Pancreas (tissue), 10 donors: ENCODE data around the gene CCP110. TPM values are rescaled to one million over a fixed set of nuclear protein-coding genes. Genes with fewer than 3 reads are reported as not detected.
A peak's percentile ranks its signal among the peaks of the same experiment; 100 is the strongest.

Experiments used
- ATAC-seq, 4 donors: fragments of 200-7000 bp; cut with Tn5 transposase; one replicate each; pipeline versions ENCODE4 v1.8.0 to v1.9.1; 2020; ENCODE audit warnings: mild to moderate bottlenecking in 4 of 4, moderate library complexity in 4 of 4
- DNase-seq, 6 donors: peaks; one replicate each; pipeline ENCODE4 v3.0.0-alpha.2; 2020
- FAIRE-seq: peaks from 2 replicates; lab custom pipeline; 2012; peaks lifted over from hg19 to GRCh38; lab: Jason Lieb, UNC
- H3K27ac ChIP-seq, 4 donors: fragments of 200-600 bp; sonication (generic); 1 replicate in 3 of 4; 2 replicates in 1 of 4; pipeline versions ENCODE4 v1.5.0 to v1.8.0; 2020
- H3K27me3 ChIP-seq, 4 donors: fragments of 200-600 bp; one replicate each; pipeline ENCODE4 v1.8.0; 2021
- H3K36me3 ChIP-seq, 3 donors: fragments of 200-600 bp; sonication (generic) in 1 of 3; one replicate each; pipeline versions ENCODE4 v1.5.0 to v1.8.0; 2020 to 2021
- H3K4me1 ChIP-seq, 3 donors: fragments of 200-600 bp; one replicate each; pipeline ENCODE4 v1.8.0; 2021
- H3K4me3 ChIP-seq, 4 donors: fragments of 200-600 bp; sonication (generic) in 2 of 4; one replicate each; pipeline versions ENCODE4 v1.5.0 to v1.8.0; 2020 to 2021
- H3K9me3 ChIP-seq, 4 donors: fragments of 200-600 bp; one replicate each; pipeline ENCODE4 v1.8.0; 2021
- WGBS, 2 donors: extraction: QIAGEN DNeasy Blood & Tissue Kit; methylation state at CpG; one replicate each; pipeline ENCODE4 v1.1.7; 2013; 5-methylcytosine and 5-hydroxymethylcytosine counted together
- intact Hi-C, 3 donors: fragments of 100-400 bp; cut with DNase I; formaldehyde crosslinking; loops; one replicate each; pipeline versions ENCODE4 v1.11.1 to v1.14.2; 2022
- polyA plus RNA-seq, 2 donors: library from polyadenylated mRNA; stranded (reverse); fragments of 200-250 nt; gene quantifications; one replicate each; pipeline ENCODE4 v1.2.3, GENCODE V29; 2013
- total RNA-seq, 6 donors: library from RNA; stranded (reverse); fragmentation: NEBNext Ultra II Directional in 4 of 6; extraction: Animal tissue kit (Norgen Biotek cat#: 25700) in 4 of 6; gene quantifications; one replicate each; pipeline versions ENCODE4 v1.2.1 to v1.2.4, GENCODE V29; 2021 to 2023
- TF ChIP-seq, protein P1 (sequence below), 4 donors: fragments of 200-600 bp; sonication (generic) in 3 of 4; IDR thresholded peaks; one replicate each; pipeline versions ENCODE4 v1.5.0 to v1.8.0; 2021; ENCODE audit warnings: antibody characterized with exemption in 4 of 4
- donor health status: healthy with polysubstance abuse.
- donor health status: DM: no; HTN: no; CAD: no; lungs with moderate emphysema.
- donor health status: DM: no; HTN: no; CAD: no.
- donor health status: control.
- donor health status: control.
- donor health status: Bipolar disorder and iron deficiency.
- donor health status: DM: yes; HTN: yes; CAD: no.
- donor health status: DM: no; HTN: no; CAD: no.
- donor health status: DM: no; HTN: no; CAD: no.
- donor health status: DM: yes; HTN: yes; CAD: no.

Gene CCP110
- total and polyA plus RNA-seq, 8 donors = 2.7 to 7.9 (median 5.1) TPM

DNA sequence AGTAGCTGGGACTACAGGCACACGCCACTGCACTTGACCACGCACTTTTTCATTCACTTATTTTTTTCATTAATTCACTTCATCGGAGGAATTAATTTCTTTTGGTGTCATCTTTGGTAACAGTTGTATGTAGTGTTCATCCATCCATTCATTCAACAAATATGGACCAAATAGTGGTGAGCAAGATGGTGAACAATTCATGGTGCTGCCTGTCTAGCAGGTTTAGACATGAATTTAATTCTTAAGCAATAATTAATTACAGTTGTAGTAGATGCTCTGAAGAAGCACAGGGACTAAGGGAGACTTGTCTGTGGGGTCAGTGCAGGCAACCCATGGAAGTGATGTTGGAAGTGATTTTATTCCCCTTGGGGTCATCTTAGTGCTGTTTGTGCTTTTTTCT is 24.3 kb upstream of the CCP110 start:
- Histone ChIP-seq H3K4me1 (no peaks in the 10 kb centered on the region), H3K4me3 (no peak overlapping the region), H3K9me3 (no peaks in the 10 kb centered on the region), H3K27me3 (no peaks in the 10 kb centered on the region), H3K27ac (no peak overlapping the region), H3K36me3 (peaks cover 0 to 19% (median 4%) of the 10 kb centered on the region in 3 donors)
- DNase-seq = no peak
- intact Hi-C loops = no loop called here
- ATAC-seq = no peak
- FAIRE-seq = no peak
- 67 to 75% methylated on average over 3 of the region's 3 CpGs for WGBS, 2 donors
- TF ChIP-seq, protein P1, sequence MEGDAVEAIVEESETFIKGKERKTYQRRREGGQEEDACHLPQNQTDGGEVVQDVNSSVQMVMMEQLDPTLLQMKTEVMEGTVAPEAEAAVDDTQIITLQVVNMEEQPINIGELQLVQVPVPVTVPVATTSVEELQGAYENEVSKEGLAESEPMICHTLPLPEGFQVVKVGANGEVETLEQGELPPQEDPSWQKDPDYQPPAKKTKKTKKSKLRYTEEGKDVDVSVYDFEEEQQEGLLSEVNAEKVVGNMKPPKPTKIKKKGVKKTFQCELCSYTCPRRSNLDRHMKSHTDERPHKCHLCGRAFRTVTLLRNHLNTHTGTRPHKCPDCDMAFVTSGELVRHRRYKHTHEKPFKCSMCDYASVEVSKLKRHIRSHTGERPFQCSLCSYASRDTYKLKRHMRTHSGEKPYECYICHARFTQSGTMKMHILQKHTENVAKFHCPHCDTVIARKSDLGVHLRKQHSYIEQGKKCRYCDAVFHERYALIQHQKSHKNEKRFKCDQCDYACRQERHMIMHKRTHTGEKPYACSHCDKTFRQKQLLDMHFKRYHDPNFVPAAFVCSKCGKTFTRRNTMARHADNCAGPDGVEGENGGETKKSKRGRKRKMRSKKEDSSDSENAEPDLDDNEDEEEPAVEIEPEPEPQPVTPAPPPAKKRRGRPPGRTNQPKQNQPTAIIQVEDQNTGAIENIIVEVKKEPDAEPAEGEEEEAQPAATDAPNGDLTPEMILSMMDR (IDR thresholded peaks at IDR 0.05) = no peak

DNA sequence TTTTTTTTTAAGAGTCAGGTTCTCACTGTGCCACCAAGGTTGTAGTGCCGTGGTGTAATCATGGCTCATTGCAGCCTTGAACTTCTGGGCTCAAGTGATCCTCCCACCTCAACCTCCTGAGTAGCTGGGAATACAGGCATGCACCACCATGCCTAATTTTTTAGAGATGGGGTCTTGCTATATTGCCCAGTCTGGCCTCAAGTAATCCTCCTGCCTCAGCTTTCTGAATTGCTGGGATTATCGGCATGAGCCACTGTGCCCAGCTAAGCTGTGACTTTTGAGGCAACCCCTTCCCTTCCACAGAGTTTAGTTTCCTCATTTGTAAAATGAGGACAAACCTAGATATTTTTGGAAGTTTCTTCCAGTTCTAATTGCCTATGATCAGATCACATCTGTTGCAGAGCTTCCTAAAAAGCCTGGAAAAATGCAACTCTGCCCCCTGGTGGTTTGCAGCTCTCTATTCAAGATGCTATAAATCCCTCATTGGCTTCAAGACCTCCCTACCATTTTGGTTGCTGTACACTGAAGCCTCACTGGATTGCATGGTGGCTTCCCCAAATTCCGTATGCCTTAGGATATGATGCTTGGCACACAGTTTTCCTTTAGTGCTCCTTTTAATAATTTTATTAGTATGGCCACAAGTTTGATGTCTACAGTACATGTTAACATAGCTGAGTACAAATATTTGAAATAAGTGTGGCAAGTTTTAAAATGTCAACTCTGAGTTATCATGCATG is 21.2 kb upstream of the CCP110 start:
- TF ChIP-seq, protein P1 (IDR thresholded peaks at IDR 0.05) = peak; percentile 48 to 71 (median 50)
- DNase-seq (peak in 5 of 6 donors; percentile 57 to 80 (median 72)), FAIRE-seq (no peak), ATAC-seq (peak; percentile 65 to 92 (median 87))
- WGBS, 2 donors = 92 to 97% methylated on average over 3 of the region's 3 CpGs
- intact Hi-C loops = loop anchor here in 2 of 3 donors (5.0 to 10.0 kb wide), 3 partner anchors 115 to 408 kb away; no protein-coding TSS in a partner anchor
- Histone ChIP-seq H3K9me3 (no peaks in the 10 kb centered on the region), H3K27me3 (no peaks in the 10 kb centered on the region), H3K27ac (no peak overlapping the region), H3K4me3 (no peak overlapping the region), H3K4me1 (no peaks in the 10 kb centered on the region), H3K36me3 (peaks cover 0 to 21% (median 4%) of the 10 kb centered on the region in 3 donors)

DNA sequence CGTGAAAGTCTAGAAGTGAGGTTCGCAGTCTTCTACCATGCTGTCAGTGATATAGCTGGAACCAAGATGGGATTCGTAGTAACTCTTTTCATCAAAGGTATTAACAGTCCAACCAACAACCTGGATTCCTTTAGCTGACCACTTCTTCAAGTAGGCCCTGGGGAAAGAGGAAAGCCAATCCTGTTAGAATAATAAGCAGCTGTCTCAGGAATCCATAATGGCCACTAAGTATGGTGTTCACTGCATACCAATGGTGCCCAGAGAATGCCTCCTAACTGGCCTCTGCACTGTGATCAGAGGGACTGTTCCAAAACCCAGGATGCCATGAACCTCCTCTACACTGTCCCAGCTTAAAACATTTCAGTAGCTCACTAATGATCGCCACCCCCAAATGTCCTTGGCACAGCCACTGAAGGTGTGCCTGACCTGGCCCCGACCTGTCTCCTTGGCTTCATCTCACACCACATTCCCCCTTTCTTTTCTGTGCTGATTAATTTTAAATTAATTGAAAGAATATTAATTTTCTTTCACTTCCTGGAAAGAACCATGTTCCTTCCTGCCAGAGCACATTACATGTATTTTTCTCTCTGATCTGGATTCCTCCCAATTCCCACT is 20.2 kb upstream of the CCP110 start:
- WGBS, 2 donors = 81 to 84% methylated on average over 5 of the region's 5 CpGs
- H3K27ac ChIP-seq = no peak overlapping the region
- intact Hi-C loops = loop anchor here in 2 of 3 donors (5.0 to 10.0 kb wide), 3 partner anchors 116 to 409 kb away; no protein-coding TSS in a partner anchor

DNA sequence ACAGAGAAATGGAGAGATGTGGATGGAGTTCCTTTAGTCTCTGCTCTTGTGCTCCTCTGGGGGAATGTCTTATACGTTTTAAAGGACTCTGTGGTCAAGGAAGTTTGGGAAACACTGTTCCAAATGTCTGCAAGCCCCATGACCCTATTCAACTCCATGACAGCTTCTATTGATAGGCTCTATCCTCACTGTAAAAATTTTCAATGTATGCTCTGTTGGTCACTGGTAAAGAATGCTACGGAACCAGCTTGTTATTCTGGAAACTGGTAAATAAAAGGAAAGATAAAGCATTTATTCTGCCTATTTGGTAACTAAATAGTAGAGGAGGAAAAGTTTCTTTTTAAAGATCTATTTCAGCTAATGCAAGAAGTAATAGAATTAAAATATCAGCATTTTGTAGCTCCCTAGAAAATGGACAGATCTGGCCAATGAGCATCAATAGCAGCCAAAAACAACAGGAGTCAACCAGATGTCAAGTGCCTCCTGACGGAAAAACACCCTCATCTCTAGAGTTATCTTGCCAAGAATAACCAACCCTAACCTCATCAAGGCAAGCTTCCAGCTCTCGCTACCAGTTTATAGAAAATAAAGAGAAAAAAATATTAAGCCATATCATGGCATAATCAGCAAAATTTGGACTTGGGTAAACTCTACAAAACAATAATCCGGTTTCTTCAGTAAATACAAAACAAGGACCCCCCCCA is 18.0 kb upstream of the CCP110 start:
- no peak overlapping the region for H3K4me3 ChIP-seq
- no peaks in the 10 kb centered on the region for H3K4me1 ChIP-seq
- no peak for DNase-seq
- no peaks in the 10 kb centered on the region for H3K27me3 ChIP-seq
- FAIRE-seq = no peak
- peak in 1 of 4 donors; percentile 26 for ATAC-seq
- WGBS, 2 donors = 75 to 78% methylated on average over 5 of the region's 5 CpGs
- no peaks in the 10 kb centered on the region for H3K9me3 ChIP-seq
- TF ChIP-seq, protein P1 (IDR thresholded peaks at IDR 0.05) = no peak
- no peak overlapping the region for H3K27ac ChIP-seq
- intact Hi-C loops = loop anchor here in 2 of 3 donors (10.0 kb wide), 2 partner anchors 121 to 411 kb away; no protein-coding TSS in a partner anchor
- H3K36me3 ChIP-seq = peaks cover 0 to 25% (median 4%) of the 10 kb centered on the region in 3 donors

More for the DNA sequence above, 20.2 kb upstream of the CCP110 start:
- TF ChIP-seq, protein P1 (IDR thresholded peaks at IDR 0.05) = no peak
- no peaks in the 10 kb centered on the region for H3K9me3 ChIP-seq
- no peak overlapping the region for H3K4me3 ChIP-seq
- FAIRE-seq (no peak), ATAC-seq (peak; percentile 12 to 56 (median 37)), DNase-seq (no peak)
- H3K27me3 ChIP-seq = no peaks in the 10 kb centered on the region
- no peaks in the 10 kb centered on the region for H3K4me1 ChIP-seq
- peaks cover 0 to 21% (median 4%) of the 10 kb centered on the region in 3 donors for H3K36me3 ChIP-seq
